ENCODE results near the gene METTL23.

Gene METTL23

GRCh38 chr17:76683011-76683755 lies 43.5 kb upstream of the METTL23 start:
- no peak for DNase-seq (ENCODE audit: low read depth, low spot score)
- peak; percentile 27 for TF ChIP-seq CTCF (IDR thresholded peaks at IDR 0.05; ENCODE audit: low read depth, low read length)
- H3K4me3 ChIP-seq (ENCODE audit: low read depth, low read length) = no peak overlapping the region
- in situ Hi-C loops (cut with HindIII; ENCODE audit: low sequenced_read_pairs) = no loop called here

- no peak for DNase-seq (ENCODE audit: low read depth, low spot score)
- TF ChIP-seq CTCF (IDR thresholded peaks at IDR 0.05; ENCODE audit: low read depth, low read length) = no peak
- in situ Hi-C loops (cut with HindIII; ENCODE audit: low sequenced_read_pairs) = no loop called here
- H3K4me3 ChIP-seq (ENCODE audit: low read depth, low read length) = no peak overlapping the region
These were observed 42.5 kb upstream of the METTL23 start for GRCh38 chr17:76683921-76684745.

- DNase-seq (ENCODE audit: low read depth, low spot score) = no peak
- no peak for TF ChIP-seq CTCF (IDR thresholded peaks at IDR 0.05; ENCODE audit: low read depth, low read length)
- in situ Hi-C loops (cut with HindIII; ENCODE audit: low sequenced_read_pairs) = no loop called here
- no peak overlapping the region for H3K4me3 ChIP-seq (ENCODE audit: low read depth, low read length)
These were observed 41.9 kb upstream of the METTL23 start for GRCh38 chr17:76684756-76685155.

- in situ Hi-C loops (cut with HindIII; ENCODE audit: low sequenced_read_pairs) = no loop called here
- no peak overlapping the region for H3K4me3 ChIP-seq (ENCODE audit: low read depth, low read length)
- TF ChIP-seq CTCF (IDR thresholded peaks at IDR 0.05; ENCODE audit: low read depth, low read length) = no peak
- DNase-seq (ENCODE audit: low read depth, low spot score) = no peak
These were observed 41.3 kb upstream of the METTL23 start for GRCh38 chr17:76685366-76685765.

GRCh38 chr17:76685846-76686245 lies 40.8 kb upstream of the METTL23 start:
- in situ Hi-C loops (cut with HindIII; ENCODE audit: low sequenced_read_pairs) = no loop called here
- no peak for TF ChIP-seq CTCF (IDR thresholded peaks at IDR 0.05; ENCODE audit: low read depth, low read length)
- H3K4me3 ChIP-seq (ENCODE audit: low read depth, low read length) = no peak overlapping the region
- DNase-seq (ENCODE audit: low read depth, low spot score) = no peak

- no peak for DNase-seq (ENCODE audit: low read depth, low spot score)
- no peak for TF ChIP-seq CTCF (IDR thresholded peaks at IDR 0.05; ENCODE audit: low read depth, low read length)
- in situ Hi-C loops (cut with HindIII; ENCODE audit: low sequenced_read_pairs) = no loop called here
- no peak overlapping the region for H3K4me3 ChIP-seq (ENCODE audit: low read depth, low read length)
These were observed 39.9 kb upstream of the METTL23 start for GRCh38 chr17:76686538-76687297.

Measured in astrocyte of the spinal cord (primary cell).